SK-N-MC (cell line): ENCODE measurements around the gene ANKRD33B.

Experiments used
- DNase-seq: peaks from one replicate; pipeline ENCODE4 v3.0.0-alpha.2; 2011; ENCODE audit warnings: low read depth, low spot score
- H3K27ac ChIP-seq: fragments of 200-600 bp; sonication (generic); 2 replicates; pipeline ENCODE4 v1.5.1; 2016; ENCODE audit warnings: mixed run types
- H3K36me3 ChIP-seq: fragments of 200-600 bp; sonication (generic); 2 replicates; pipeline ENCODE4 v1.6.1; 2017; ENCODE audit warnings: antibody characterized with exemption, low read length, mixed read lengths; ENCODE audit not compliant: insufficient read depth
- H3K4me3 ChIP-seq: fragments of 200-600 bp; sonication (generic); 2 replicates; pipeline ENCODE4 v1.5.1; 2016
- H3K9ac ChIP-seq: fragments of 200-600 bp; sonication (generic); 2 replicates; pipeline ENCODE4 v1.8.0; 2017; ENCODE audit warnings: mixed run types, mixed read lengths; ENCODE audit not compliant: insufficient read length
- H3K9me3 ChIP-seq: fragments of 200-600 bp; sonication (generic); 2 replicates; pipeline ENCODE4 v1.6.1; 2017; ENCODE audit warnings: low read depth, mild to moderate bottlenecking, antibody characterized with exemption, low read length, moderate library complexity, mixed read lengths
- EZH2 ChIP-seq: fragments of 200-600 bp; sonication (generic); IDR thresholded peaks from one replicate; pipeline ENCODE4 v1.6.1; 2017; ENCODE audit warnings: antibody characterized with exemption
- FOXP2 ChIP-seq: optimal IDR thresholded peaks from 2 replicates; pipeline ENCODE3; 2011; ENCODE audit warnings: mild to moderate bottlenecking, moderate library complexity; ENCODE audit not compliant: insufficient read depth; ENCODE audit errors: extremely low read length, control extremely low read depth
- POLR2AphosphoS5 ChIP-seq: IDR thresholded peaks from 2 replicates; pipeline ENCODE4 v1.6.1; 2012; ENCODE audit warnings: mild to moderate bottlenecking, low read depth, low read length, borderline replicate concordance

The ANKRD33B gene

DNA sequence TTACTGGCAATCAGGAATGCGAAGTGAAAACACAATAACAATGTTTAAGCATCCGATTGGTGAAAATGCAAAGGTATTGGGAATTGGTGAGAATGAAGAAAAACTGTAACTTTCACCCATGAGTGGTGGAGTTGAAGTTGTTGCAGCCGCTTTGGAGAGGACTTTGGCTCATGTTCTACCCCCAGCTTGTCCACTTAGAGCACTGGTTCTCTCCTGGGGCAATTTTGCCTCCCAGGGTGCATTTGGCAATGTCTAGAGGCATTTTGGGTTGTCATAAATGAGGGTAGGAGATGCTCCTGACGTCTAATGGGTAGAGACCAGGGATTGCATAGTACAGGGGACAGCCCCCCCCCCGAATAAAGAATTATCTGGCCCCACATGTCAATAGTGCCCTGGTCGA, 46.2 kb downstream of the ANKRD33B start:
- H3K9ac ChIP-seq, result no peak overlapping the region
- H3K9me3 ChIP-seq, result no peaks in the 10 kb centered on the region
- no peak overlapping the region for H3K27ac ChIP-seq
- no peaks in the 10 kb centered on the region for H3K36me3 ChIP-seq
- TF ChIP-seq EZH2 (no peak), FOXP2 (no peak), POLR2AphosphoS5 (no peak)
- DNase-seq, result no peak
- H3K4me3 ChIP-seq, result no peak overlapping the region

DNA sequence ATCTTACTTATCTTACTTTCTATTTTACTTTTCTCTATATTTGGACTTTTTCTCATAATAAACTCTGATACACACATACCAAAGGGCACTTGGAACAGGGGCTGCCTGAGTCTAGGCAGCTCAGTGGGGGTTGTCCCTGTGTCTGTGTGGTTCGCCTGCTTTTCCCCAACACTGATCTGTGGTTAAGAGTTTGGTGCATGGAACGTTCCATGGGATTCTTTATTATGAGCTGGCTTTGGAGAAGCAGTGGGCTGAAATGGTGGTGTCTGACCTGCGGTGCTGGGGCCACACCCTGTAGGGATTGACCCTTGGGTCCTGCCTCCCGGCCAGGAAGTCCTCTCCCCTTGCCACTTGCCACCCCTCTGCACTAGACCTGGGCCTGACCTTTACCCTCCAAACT, 47.4 kb downstream of the ANKRD33B start:
- no peak for DNase-seq
- TF ChIP-seq FOXP2, result no peak
- no peak for TF ChIP-seq POLR2AphosphoS5
- no peak for TF ChIP-seq EZH2
- Histone ChIP-seq H3K9me3 (no peaks in the 10 kb centered on the region), H3K36me3 (no peaks in the 10 kb centered on the region), H3K9ac (no peak overlapping the region), H3K4me3 (no peak overlapping the region), H3K27ac (no peak overlapping the region)

DNA sequence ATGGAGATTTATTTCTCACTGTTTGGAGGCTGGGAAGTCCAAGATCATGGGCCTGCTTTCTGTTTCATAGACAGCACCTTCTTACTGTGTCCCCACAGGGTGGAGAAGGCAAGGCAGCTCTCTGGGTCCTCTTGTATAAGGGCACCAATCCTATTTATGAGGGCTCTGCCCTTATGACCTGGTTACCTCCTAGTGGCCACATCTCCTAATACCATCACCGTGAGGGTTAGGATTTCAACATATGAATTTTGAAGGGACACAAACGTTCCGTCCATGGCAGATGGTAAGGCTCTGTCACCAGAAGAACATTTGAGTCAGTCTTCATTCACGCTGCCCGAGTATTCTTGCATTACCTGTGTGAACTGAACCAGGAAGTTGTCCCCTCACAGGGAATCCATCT, 48.4 kb downstream of the ANKRD33B start:
- H3K9ac ChIP-seq, result no peak overlapping the region
- H3K4me3 ChIP-seq, result no peak overlapping the region
- no peaks in the 10 kb centered on the region for H3K9me3 ChIP-seq
- H3K36me3 ChIP-seq, result no peaks in the 10 kb centered on the region
- H3K27ac ChIP-seq, result no peak overlapping the region
- DNase-seq, result no peak
- no peak for TF ChIP-seq POLR2AphosphoS5
- TF ChIP-seq FOXP2, result no peak
- no peak for TF ChIP-seq EZH2

DNA sequence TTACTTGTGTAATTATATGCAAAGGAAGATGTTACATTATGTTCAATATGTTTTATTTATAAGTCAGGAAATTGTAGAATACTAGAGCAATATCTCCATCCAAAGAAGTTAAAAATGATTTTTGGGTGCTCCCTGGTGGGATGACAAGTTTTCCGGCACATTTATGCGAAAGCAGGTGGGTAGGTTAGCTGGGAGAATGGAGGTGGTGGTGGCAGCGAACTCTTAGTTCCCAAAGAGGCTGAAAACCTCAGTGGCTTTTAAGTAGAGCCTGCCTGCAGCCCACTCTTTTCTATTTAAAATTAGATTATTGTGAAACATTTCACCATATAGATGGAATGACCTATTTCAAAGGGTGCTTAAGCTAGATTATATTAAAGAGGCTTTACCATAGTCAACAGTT, 51.8 kb downstream of the ANKRD33B start:
- H3K9me3 ChIP-seq, result no peaks in the 10 kb centered on the region
- TF ChIP-seq POLR2AphosphoS5 (no peak), EZH2 (no peak), FOXP2 (no peak)
- no peak overlapping the region for H3K27ac ChIP-seq
- no peaks in the 10 kb centered on the region for H3K36me3 ChIP-seq
- no peak overlapping the region for H3K9ac ChIP-seq
- no peak overlapping the region for H3K4me3 ChIP-seq
- DNase-seq, result no peak

DNA sequence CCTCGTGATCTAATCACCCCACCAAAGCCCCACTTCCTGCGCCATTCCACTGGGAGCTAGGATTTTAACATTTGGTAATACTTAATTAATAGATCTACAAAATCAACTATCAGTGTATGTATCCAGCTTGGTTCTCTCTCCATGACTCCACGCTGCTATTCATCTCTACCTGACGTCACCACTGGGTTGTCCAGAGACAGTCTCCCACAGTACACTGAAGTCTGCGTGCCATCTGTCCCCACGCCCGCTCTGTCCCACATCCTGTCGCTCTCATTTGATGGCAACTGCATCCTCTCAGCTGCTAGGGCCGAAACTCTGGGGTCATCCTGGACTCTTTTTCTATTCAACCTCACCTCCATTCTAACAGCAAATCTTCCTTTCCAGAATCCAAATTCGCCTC, 53.2 kb downstream of the ANKRD33B start:
- TF ChIP-seq POLR2AphosphoS5 (no peak), FOXP2 (no peak), EZH2 (no peak)
- H3K27ac ChIP-seq, result no peak overlapping the region
- H3K4me3 ChIP-seq, result no peak overlapping the region
- peaks cover 8% of the 10 kb centered on the region; the same call in 1 of the 2 replicates for H3K9me3 ChIP-seq
- DNase-seq, result no peak
- H3K36me3 ChIP-seq, result no peaks in the 10 kb centered on the region
- H3K9ac ChIP-seq, result no peak overlapping the region

DNA sequence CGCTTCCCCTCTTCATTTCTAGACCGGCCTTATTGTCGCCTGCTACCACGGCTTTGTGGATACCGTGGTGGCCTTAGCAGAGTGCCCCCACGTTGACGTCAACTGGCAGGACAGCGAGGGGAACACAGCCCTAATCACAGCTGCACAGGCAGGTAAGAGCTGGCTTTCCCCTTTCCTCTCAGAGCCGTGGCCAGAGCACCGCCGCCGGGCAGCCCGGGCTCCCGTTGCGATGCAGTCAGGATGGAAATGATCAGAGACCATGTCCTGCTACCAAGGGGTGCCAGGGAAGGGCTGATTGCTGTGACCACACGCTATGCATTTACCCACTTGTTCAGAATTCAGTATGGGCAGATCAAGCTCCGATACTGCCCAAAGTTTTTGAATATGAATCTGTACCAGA, 54.4 kb downstream of the ANKRD33B start:
- H3K27ac ChIP-seq, result no peak overlapping the region
- H3K9me3 ChIP-seq, result peaks cover 8% of the 10 kb centered on the region; the same call in 1 of the 2 replicates
- no peak overlapping the region for H3K9ac ChIP-seq
- no peak for DNase-seq
- no peak overlapping the region for H3K4me3 ChIP-seq
- no peaks in the 10 kb centered on the region for H3K36me3 ChIP-seq
- TF ChIP-seq FOXP2, result no peak
- no peak for TF ChIP-seq EZH2

DNA sequence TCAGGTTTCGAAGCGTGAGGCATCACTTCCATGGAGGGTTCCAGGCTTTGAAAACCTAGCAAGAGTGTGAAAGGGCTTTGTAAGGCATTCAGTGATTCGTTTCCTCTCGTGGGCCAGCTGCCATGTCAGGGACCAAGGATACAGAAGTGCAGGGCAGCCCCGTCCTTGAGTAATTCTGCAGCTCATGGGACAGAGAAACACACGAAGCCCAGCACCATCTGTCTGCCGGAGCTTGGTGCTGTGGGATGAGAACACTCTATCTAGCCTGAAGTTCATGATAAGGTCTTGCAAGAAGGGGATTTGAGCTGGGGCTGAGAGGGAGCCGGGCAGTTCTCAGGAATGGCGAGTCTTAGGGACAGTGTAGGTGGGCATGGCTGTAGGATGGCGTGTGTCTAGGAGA, 55.8 kb downstream of the ANKRD33B start:
- H3K9me3 ChIP-seq, result peaks cover 8% of the 10 kb centered on the region; the same call in 1 of the 2 replicates
- no peak for TF ChIP-seq EZH2
- TF ChIP-seq POLR2AphosphoS5, result no peak
- TF ChIP-seq FOXP2, result no peak
- no peak overlapping the region for H3K9ac ChIP-seq
- no peak for DNase-seq
- no peak overlapping the region for H3K4me3 ChIP-seq
- H3K27ac ChIP-seq, result no peak overlapping the region
- no peaks in the 10 kb centered on the region for H3K36me3 ChIP-seq

DNA sequence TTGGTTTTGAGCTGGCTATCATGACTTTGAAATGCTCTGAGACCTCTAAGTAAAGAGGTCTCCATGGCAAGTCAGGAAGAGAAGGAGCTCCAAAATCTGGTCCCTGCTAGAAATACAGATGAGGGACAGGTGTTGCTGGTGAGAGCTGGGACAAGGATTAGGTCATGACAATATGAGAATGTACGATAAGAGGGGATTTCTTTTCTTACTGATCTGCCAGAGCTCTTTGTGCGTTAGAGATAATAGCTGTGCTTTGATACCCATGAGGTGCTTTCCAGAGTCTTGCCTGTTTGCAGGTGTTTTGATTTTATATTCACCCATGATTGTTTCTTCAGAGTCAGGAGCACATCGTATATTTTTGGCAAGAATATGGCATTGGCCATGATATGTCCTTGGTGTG, 56.5 kb downstream of the ANKRD33B start:
- no peak overlapping the region for H3K9ac ChIP-seq
- no peak for TF ChIP-seq POLR2AphosphoS5
- no peak for TF ChIP-seq EZH2
- TF ChIP-seq FOXP2, result no peak
- H3K36me3 ChIP-seq, result no peaks in the 10 kb centered on the region
- no peak for DNase-seq
- no peak overlapping the region for H3K27ac ChIP-seq
- peaks cover 8% of the 10 kb centered on the region; the same call in 1 of the 2 replicates for H3K9me3 ChIP-seq
- no peak overlapping the region for H3K4me3 ChIP-seq

DNA sequence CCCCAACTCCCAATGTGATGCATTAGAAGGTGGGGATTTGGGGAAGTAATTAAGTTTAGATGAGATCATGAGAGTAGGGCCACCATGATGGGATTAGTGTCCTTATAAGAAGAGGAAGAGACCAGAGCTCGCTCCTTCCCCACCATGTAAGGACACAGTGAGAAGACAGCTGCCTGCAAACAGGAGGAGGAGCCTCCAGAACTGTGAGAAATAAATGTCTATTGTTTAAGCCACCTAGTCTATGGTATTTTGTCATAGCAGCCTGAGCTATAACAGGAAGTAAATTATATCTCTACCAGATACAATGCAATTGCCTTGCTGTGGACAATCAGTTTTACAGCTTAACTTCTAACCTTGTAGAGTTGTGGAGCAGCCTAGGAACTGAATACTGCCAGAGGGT, 58.0 kb downstream of the ANKRD33B start:
- Histone ChIP-seq H3K27ac (no peak overlapping the region), H3K4me3 (no peak overlapping the region), H3K9me3 (peaks cover 8% of the 10 kb centered on the region; the same call in 1 of the 2 replicates), H3K36me3 (no peaks in the 10 kb centered on the region), H3K9ac (no peak overlapping the region)
- no peak for TF ChIP-seq EZH2
- no peak for TF ChIP-seq POLR2AphosphoS5
- TF ChIP-seq FOXP2, result no peak
- DNase-seq, result no peak

DNA sequence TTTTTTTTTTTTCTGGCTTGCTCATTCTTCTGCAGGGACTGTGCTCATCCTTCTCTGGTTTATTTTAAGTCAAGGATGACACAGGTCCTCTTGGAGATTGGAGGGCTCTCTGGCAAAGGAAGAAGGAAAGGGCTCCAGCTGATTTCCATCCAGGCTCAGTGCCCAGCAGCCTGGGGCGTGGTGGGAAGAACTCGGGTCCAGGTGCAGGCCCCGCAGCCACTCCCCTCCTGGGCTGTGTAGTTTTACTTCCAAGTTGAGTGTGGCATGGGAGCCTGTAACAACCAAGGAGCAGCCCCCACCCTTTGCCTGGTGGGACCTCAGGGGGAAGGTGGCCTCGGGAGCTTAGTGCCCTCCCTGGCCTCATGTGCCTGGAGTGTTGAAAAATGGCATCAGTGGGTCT, 58.9 kb downstream of the ANKRD33B start:
- Histone ChIP-seq H3K4me3 (no peak overlapping the region), H3K9ac (no peak overlapping the region), H3K36me3 (no peaks in the 10 kb centered on the region), H3K27ac (no peak overlapping the region), H3K9me3 (peaks cover 8% of the 10 kb centered on the region; the same call in 1 of the 2 replicates)
- no peak for TF ChIP-seq EZH2
- no peak for TF ChIP-seq POLR2AphosphoS5
- no peak for TF ChIP-seq FOXP2
- no peak for DNase-seq
